RPMI8226 (cell line): ENCODE measurements around the gene PPP6R3.
A peak's percentile ranks its signal among the peaks of the same experiment; 100 is the strongest.
"Not testable (repeated sequence)": the region's sequence is repeated elsewhere in the genome, so short reads cannot be mapped to it uniquely, and the experiment has no call there.

ENCODE experiments used
- DNase-seq: peaks from one replicate; pipeline ENCODE4 v3.0.0-alpha.2; 2015

The PPP6R3 gene

GRCh38 chr11:68457898-68458249 lies 2.7 kb upstream of the PPP6R3 start:
- no peak for DNase-seq

- peak; percentile 22 for DNase-seq
These were observed 2.2 kb upstream of the PPP6R3 start for GRCh38 chr11:68458340-68458739.

GRCh38 chr11:68459886-68460740 lies 439 bp upstream of the PPP6R3 start:
- peak; percentile 100 for DNase-seq

GRCh38 chr11:68461575-68461917 lies 994 bp downstream of the PPP6R3 start:
- no peak for DNase-seq

GRCh38 chr11:68463714-68464113 lies 3.2 kb downstream of the PPP6R3 start:
- no peak for DNase-seq

GRCh38 chr11:68467201-68467834 lies 6.8 kb downstream of the PPP6R3 start:
- DNase-seq: no peak

- DNase-seq: no peak
These were observed 7.8 kb downstream of the PPP6R3 start for GRCh38 chr11:68468217-68468828.

- DNase-seq: no peak
These were observed 8.6 kb downstream of the PPP6R3 start for GRCh38 chr11:68469122-68469521.

GRCh38 chr11:68469642-68470041 lies 9.1 kb downstream of the PPP6R3 start:
- DNase-seq: no peak

GRCh38 chr11:68470304-68470811 lies 9.8 kb downstream of the PPP6R3 start:
- no peak for DNase-seq

GRCh38 chr11:68471360-68472340 lies 11.1 kb downstream of the PPP6R3 start:
- DNase-seq: no peak

GRCh38 chr11:68472778-68473177 lies 12.2 kb downstream of the PPP6R3 start:
- DNase-seq: no peak

- DNase-seq: no peak
These were observed 13.1 kb downstream of the PPP6R3 start for GRCh38 chr11:68473693-68474092.

GRCh38 chr11:68475626-68476025 lies 15.1 kb downstream of the PPP6R3 start:
- DNase-seq: not testable (repeated sequence)

GRCh38 chr11:68479390-68479789 lies 18.8 kb downstream of the PPP6R3 start:
- DNase-seq: no peak

GRCh38 chr11:68480193-68480592 lies 19.6 kb downstream of the PPP6R3 start:
- DNase-seq: no peak

- DNase-seq: no peak
These were observed 20.4 kb downstream of the PPP6R3 start for GRCh38 chr11:68480852-68481510.

- DNase-seq: no peak
These were observed 21.2 kb downstream of the PPP6R3 start for GRCh38 chr11:68481579-68482240.

- DNase-seq: no peak
These were observed 28.1 kb downstream of the PPP6R3 start for GRCh38 chr11:68488623-68489022.

- no peak for DNase-seq
These were observed 34.7 kb downstream of the PPP6R3 start for GRCh38 chr11:68495220-68495729.

- no peak for DNase-seq
These were observed 35.3 kb downstream of the PPP6R3 start for GRCh38 chr11:68495872-68496271.
